Spleen (tissue), 7 donors: Measurements from ENCODE around the gene FMNL3.

Source experiments
- CTCF ChIP-seq, 11 experiments: fragments of 200-600 bp in 7 of 11; fragments of 450-650 bp in 4 of 11; sonication (generic) in 4 of 11; IDR thresholded peaks in 8 of 11; conservative IDR thresholded peaks in 3 of 11; 1 replicate in 7 of 11; 2 replicates in 4 of 11; pipeline versions ENCODE4 v1.4.0 to v1.8.0; 2016 to 2021; ENCODE audit warnings: antibody characterized with exemption in 11 of 11, inconsistent platforms in 4 of 11, mild to moderate bottlenecking in 1 of 11
- POLR2AphosphoS5 ChIP-seq, 3 donors: sonication (generic); formaldehyde crosslinking; IDR thresholded peaks; one replicate each; pipeline ENCODE4 v1.5.1; 2017; ENCODE audit warnings: antibody characterized with exemption in 3 of 3
- donor health status: DM: no; HTN: no; CAD: no; lungs with moderate emphysema.
- donor health status: DM: no; HTN: no; CAD: no.
- donor health status: DM: no; HTN: no; CAD: no.

- no peak for TF ChIP-seq CTCF (IDR thresholded peaks at IDR 0.05 in 8 of 11, conservative IDR thresholded peaks at IDR 0.05 in 3 of 11)
- no peak for TF ChIP-seq POLR2AphosphoS5 (IDR thresholded peaks at IDR 0.05)
Observed at GRCh38 chr12:49635036-49635435, 72.2 kb downstream of the FMNL3 start.
